ENCODE data around the gene RTN4R.

- TF ChIP-seq, protein P1, sequence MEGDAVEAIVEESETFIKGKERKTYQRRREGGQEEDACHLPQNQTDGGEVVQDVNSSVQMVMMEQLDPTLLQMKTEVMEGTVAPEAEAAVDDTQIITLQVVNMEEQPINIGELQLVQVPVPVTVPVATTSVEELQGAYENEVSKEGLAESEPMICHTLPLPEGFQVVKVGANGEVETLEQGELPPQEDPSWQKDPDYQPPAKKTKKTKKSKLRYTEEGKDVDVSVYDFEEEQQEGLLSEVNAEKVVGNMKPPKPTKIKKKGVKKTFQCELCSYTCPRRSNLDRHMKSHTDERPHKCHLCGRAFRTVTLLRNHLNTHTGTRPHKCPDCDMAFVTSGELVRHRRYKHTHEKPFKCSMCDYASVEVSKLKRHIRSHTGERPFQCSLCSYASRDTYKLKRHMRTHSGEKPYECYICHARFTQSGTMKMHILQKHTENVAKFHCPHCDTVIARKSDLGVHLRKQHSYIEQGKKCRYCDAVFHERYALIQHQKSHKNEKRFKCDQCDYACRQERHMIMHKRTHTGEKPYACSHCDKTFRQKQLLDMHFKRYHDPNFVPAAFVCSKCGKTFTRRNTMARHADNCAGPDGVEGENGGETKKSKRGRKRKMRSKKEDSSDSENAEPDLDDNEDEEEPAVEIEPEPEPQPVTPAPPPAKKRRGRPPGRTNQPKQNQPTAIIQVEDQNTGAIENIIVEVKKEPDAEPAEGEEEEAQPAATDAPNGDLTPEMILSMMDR (IDR thresholded peaks at IDR 0.05), result no peak; the same call in 1 of the 2 replicates
- TF ChIP-seq REST (IDR thresholded peaks at IDR 0.05; ENCODE audit: insufficient read depth in 1 of 2, low read depth in 2 of 2, low read length in 1 of 2) (no peak), POLR2AphosphoS5 (IDR thresholded peaks at IDR 0.05; ENCODE audit: low read depth, low read length) (no peak), SIN3A (IDR thresholded peaks at IDR 0.05; ENCODE audit: borderline replicate concordance, insufficient read depth, low read depth, low read length) (no peak), TCF7L2 (IDR thresholded peaks at IDR 0.05; ENCODE audit: low read depth, low read length) (no peak)
These were observed 9.4 kb downstream of the RTN4R start for GRCh38 chr22:20258584-20259326.

Measured in Panc1 (cell line).